Cardiac muscle cell (in vitro differentiated cells and primary cell): ENCODE data around the gene TARBP1. TPM values are rescaled to one million over a fixed set of nuclear protein-coding genes. Genes with fewer than 3 reads are reported as not detected.

Experiments used
- DNase-seq, 2 donors: peaks; one replicate each; pipeline versions ENCODE4 v3.0.0 to v3.0.0-alpha.2; 2010 to 2017; ENCODE audit warnings: low read depth in 1 of 2, low spot score in 1 of 2
- H3K27ac ChIP-seq: fragments of 200-600 bp; sonication (generic); 2 replicates; pipeline ENCODE4 v1.5.1; 2016
- H3K27me3 ChIP-seq: fragments of 200-600 bp; sonication (generic); 2 replicates; pipeline ENCODE4 v1.6.0; 2016; ENCODE audit warnings: control low read depth
- H3K36me3 ChIP-seq: fragments of 200-600 bp; sonication (generic); 2 replicates; pipeline ENCODE4 v1.5.1; 2016; ENCODE audit warnings: control low read depth
- H3K4me1 ChIP-seq: fragments of 200-600 bp; sonication (generic); 2 replicates; pipeline ENCODE4 v1.8.1; 2017; ENCODE audit warnings: low read depth, mild to moderate bottlenecking, mixed run types
- H3K4me3 ChIP-seq: fragments of 200-600 bp; sonication (generic); 2 replicates; pipeline ENCODE4 v1.5.1; 2016; ENCODE audit warnings: mild to moderate bottlenecking
- H3K9me3 ChIP-seq: fragments of 200-600 bp; sonication (generic); 2 replicates; pipeline ENCODE4 v1.5.1; 2017; ENCODE audit warnings: low read depth, mild to moderate bottlenecking, control low read depth
- polyA plus RNA-seq: library from polyadenylated mRNA; unstranded; fragments of >200 nt; fragmentation: Nextera tagmentation; extraction: Ambion mirVana; gene quantifications from 2 replicates; pipeline ENCODE4 v1.2.1, GENCODE V29; 2016
- total RNA-seq: library from RNA; depleted of rRNA; stranded (reverse); fragments of >200 nt; gene quantifications from 2 replicates; pipeline ENCODE4 v1.2.3, GENCODE V29; 2016
- TF ChIP-seq, protein P1 (sequence below): IDR thresholded peaks from 2 replicates; pipeline ENCODE4 v1.5.1; 2012; ENCODE audit warnings: low read depth, mild to moderate bottlenecking, low read length

TARBP1 gene
- total and polyA plus RNA-seq, 2 experiments from 2014 or later = 25.6 to 34.3 TPM

DNA sequence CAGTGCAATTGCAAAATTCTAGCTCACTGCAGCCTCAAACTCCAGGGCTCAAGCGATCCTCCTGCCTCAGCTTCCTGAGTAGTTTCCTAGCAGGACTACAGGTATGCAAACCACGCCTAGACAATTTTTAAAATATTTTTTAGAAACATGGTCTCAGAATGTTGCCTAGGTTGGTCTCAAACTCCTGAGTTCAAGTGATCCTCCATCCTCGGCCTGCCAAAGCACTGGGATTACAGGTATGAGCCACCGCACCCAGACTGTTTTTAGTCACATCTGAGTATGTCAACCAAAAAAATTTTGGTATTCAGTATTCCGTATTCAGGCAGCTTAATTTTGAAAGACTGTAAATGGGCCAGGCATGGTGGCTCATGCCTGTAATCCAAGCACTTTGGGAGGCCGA, 11.2 kb downstream of the TARBP1 start:
- Histone ChIP-seq H3K9me3 (no peaks in the 10 kb centered on the region), H3K27me3 (no peaks in the 10 kb centered on the region), H3K4me1 (no peaks in the 10 kb centered on the region), H3K36me3 (peaks cover 10% of the 10 kb centered on the region), H3K4me3 (no peak overlapping the region), H3K27ac (no peak overlapping the region)
- TF ChIP-seq, protein P1, sequence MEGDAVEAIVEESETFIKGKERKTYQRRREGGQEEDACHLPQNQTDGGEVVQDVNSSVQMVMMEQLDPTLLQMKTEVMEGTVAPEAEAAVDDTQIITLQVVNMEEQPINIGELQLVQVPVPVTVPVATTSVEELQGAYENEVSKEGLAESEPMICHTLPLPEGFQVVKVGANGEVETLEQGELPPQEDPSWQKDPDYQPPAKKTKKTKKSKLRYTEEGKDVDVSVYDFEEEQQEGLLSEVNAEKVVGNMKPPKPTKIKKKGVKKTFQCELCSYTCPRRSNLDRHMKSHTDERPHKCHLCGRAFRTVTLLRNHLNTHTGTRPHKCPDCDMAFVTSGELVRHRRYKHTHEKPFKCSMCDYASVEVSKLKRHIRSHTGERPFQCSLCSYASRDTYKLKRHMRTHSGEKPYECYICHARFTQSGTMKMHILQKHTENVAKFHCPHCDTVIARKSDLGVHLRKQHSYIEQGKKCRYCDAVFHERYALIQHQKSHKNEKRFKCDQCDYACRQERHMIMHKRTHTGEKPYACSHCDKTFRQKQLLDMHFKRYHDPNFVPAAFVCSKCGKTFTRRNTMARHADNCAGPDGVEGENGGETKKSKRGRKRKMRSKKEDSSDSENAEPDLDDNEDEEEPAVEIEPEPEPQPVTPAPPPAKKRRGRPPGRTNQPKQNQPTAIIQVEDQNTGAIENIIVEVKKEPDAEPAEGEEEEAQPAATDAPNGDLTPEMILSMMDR = no peak
- DNase-seq = no peak

GRCh38 chr1:234466945-234467344, 12.0 kb downstream of the TARBP1 start:
- H3K9me3 ChIP-seq = no peaks in the 10 kb centered on the region
- H3K4me3 ChIP-seq = no peak overlapping the region
- TF ChIP-seq, protein P1 = no peak
- H3K36me3 ChIP-seq = peaks cover 15% of the 10 kb centered on the region
- H3K4me1 ChIP-seq = no peaks in the 10 kb centered on the region
- DNase-seq = no peak
- H3K27me3 ChIP-seq = no peaks in the 10 kb centered on the region
- no peak overlapping the region for H3K27ac ChIP-seq

- Histone ChIP-seq H3K36me3 (peaks cover 15% of the 10 kb centered on the region), H3K27me3 (no peaks in the 10 kb centered on the region), H3K4me3 (no peak overlapping the region), H3K9me3 (no peaks in the 10 kb centered on the region), H3K27ac (no peak overlapping the region), H3K4me1 (no peaks in the 10 kb centered on the region)
- TF ChIP-seq, protein P1 = no peak
- no peak for DNase-seq
Observed at GRCh38 chr1:234463749-234464148, 15.2 kb downstream of the TARBP1 start.

DNA sequence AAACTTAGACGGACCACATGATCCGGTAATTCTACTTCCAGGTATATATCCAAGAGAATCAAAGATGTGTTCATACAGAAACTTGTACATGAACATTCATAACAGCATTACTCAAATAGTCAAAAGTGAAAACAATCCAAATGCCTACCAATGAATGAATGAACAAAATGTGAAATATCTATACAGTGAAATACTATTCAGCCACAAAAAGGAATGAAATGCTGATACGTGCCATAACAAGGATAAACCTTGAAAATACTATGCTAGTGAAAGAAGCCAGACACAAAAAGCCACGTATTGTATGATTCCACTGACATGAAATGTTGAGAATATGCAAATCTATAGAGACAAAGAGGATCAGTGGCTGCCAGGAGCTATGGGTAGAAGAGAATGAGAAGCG, 18.3 kb downstream of the TARBP1 start:
- no peaks in the 10 kb centered on the region for H3K9me3 ChIP-seq
- TF ChIP-seq, protein P1 = no peak
- DNase-seq = no peak
- no peak overlapping the region for H3K27ac ChIP-seq
- H3K27me3 ChIP-seq = no peaks in the 10 kb centered on the region
- no peaks in the 10 kb centered on the region for H3K4me1 ChIP-seq
- no peak overlapping the region for H3K4me3 ChIP-seq
- peaks cover 28% of the 10 kb centered on the region for H3K36me3 ChIP-seq

- H3K4me1 ChIP-seq = no peaks in the 10 kb centered on the region
- no peak for DNase-seq
- no peaks in the 10 kb centered on the region for H3K9me3 ChIP-seq
- no peak overlapping the region for H3K4me3 ChIP-seq
- TF ChIP-seq, protein P1 = no peak
- H3K27ac ChIP-seq = no peak overlapping the region
- no peaks in the 10 kb centered on the region for H3K27me3 ChIP-seq
- H3K36me3 ChIP-seq = peaks cover 32% of the 10 kb centered on the region
Observed at GRCh38 chr1:234458352-234459017, 20.5 kb downstream of the TARBP1 start.
